ENCODE measurements around the gene TMEM191C.
"Not testable (repeated sequence)": the region's sequence is repeated elsewhere in the genome, so short reads cannot be mapped to it uniquely, and the experiment has no call there.

DNA sequence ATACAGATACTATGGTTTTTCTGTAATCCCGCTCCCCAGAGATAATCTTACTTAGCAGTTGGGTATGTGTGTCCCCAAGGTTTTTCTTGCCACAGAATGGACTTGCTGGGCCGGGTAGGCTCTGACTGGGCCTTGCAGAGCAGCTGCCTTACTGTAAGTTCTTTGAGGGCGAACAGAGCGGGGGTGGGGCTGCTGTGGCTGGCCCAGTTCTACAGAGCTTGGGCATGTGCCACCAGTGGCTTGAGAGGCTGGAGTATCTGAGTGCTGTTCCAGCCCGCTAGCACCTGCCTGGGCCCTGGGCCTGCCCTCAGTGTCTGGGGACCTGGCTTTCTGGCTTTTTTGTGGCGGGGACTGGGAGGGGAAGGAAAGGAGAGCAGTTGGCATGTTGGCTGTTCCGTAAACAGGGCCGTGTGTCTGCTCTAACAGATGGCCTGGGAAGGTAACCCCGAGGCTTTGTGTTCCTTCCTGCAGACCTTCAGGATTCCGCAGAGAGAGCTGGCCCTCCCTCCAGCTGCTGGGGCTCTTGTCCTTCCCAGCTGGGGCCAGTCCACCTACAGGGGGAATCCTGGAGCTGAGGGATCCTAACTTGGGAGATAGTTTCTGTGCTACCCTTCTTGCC, 27.1 kb upstream of the TMEM191C start:
- TF ChIP-seq, protein P1, sequence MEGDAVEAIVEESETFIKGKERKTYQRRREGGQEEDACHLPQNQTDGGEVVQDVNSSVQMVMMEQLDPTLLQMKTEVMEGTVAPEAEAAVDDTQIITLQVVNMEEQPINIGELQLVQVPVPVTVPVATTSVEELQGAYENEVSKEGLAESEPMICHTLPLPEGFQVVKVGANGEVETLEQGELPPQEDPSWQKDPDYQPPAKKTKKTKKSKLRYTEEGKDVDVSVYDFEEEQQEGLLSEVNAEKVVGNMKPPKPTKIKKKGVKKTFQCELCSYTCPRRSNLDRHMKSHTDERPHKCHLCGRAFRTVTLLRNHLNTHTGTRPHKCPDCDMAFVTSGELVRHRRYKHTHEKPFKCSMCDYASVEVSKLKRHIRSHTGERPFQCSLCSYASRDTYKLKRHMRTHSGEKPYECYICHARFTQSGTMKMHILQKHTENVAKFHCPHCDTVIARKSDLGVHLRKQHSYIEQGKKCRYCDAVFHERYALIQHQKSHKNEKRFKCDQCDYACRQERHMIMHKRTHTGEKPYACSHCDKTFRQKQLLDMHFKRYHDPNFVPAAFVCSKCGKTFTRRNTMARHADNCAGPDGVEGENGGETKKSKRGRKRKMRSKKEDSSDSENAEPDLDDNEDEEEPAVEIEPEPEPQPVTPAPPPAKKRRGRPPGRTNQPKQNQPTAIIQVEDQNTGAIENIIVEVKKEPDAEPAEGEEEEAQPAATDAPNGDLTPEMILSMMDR (IDR thresholded peaks at IDR 0.05; ENCODE audit: low read depth, low read length): not testable (repeated sequence)
- not testable (repeated sequence) for TF ChIP-seq POLR2A (IDR thresholded peaks at IDR 0.05; ENCODE audit: extremely low read depth, insufficient read length)
- TF ChIP-seq, protein P2, sequence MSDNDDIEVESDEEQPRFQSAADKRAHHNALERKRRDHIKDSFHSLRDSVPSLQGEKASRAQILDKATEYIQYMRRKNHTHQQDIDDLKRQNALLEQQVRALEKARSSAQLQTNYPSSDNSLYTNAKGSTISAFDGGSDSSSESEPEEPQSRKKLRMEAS (IDR thresholded peaks at IDR 0.05; ENCODE audit: low read depth, low read length): not testable (repeated sequence)

Measured in NB4 (cell line).